H1 (cell line): ENCODE data around the gene ZFAND3. TPM values are rescaled to one million over a fixed set of nuclear protein-coding genes. Genes with fewer than 3 reads are reported as not detected.

ENCODE experiments used
- CHD1 ChIP-seq: IDR thresholded peaks from 2 replicates; pipeline ENCODE4 v1.6.1; 2012; ENCODE audit warnings: low read depth, low read length, improper control_type of control experiment
- CREB1 ChIP-seq: IDR thresholded peaks from 2 replicates; pipeline ENCODE4 v1.6.1; 2012; ENCODE audit warnings: inconsistent platforms
- EP300 ChIP-seq, 2 experiments: IDR thresholded peaks; 1 replicate in 1 of 2; 2 replicates in 1 of 2; pipeline ENCODE4 v1.6.1; 2011 to 2012; ENCODE audit warnings: low read depth in 2 of 2, low read length in 2 of 2, mild to moderate bottlenecking in 2 of 2, borderline replicate concordance in 1 of 2, inconsistent platforms in 1 of 2, moderate library complexity in 1 of 2
- JUN ChIP-seq: IDR thresholded peaks from 2 replicates; pipeline ENCODE4 v1.6.1; 2011; ENCODE audit warnings: low read depth, mild to moderate bottlenecking, improper control_type of control experiment, low read length
- JUND ChIP-seq: IDR thresholded peaks from 2 replicates; pipeline ENCODE4 v1.6.1; 2011; ENCODE audit warnings: mild to moderate bottlenecking, improper control_type of control experiment, low read length
- MAFK ChIP-seq: IDR thresholded peaks from 2 replicates; pipeline ENCODE4 v1.6.1; 2012; ENCODE audit warnings: low read depth, mild to moderate bottlenecking, improper control_type of control experiment, low read length
- NANOG ChIP-seq: IDR thresholded peaks from 2 replicates; pipeline ENCODE4 v1.6.1; 2011; ENCODE audit warnings: low read length, low read depth, mild to moderate bottlenecking, inconsistent platforms; ENCODE audit not compliant: insufficient read depth, poor library complexity, severe bottlenecking
- PHF8 ChIP-seq: fragments of 200-600 bp; sonication (generic); conservative IDR thresholded peaks from 2 replicates; pipeline ENCODE4 v1.7.1; 2012; ENCODE audit warnings: low read depth, mild to moderate bottlenecking, inconsistent platforms, low read length, moderate library complexity
- POU5F1 ChIP-seq: IDR thresholded peaks from 2 replicates; pipeline ENCODE4 v1.6.1; 2011; ENCODE audit warnings: low read depth, mild to moderate bottlenecking, low read length, moderate library complexity
- RNF2 ChIP-seq: fragments of 200-900, 300-1000 bp; sonication (generic); IDR thresholded peaks from 2 replicates; pipeline ENCODE4 v1.7.1; 2016; ENCODE audit warnings: borderline replicate concordance, low read depth, mild to moderate bottlenecking, antibody characterized with exemption, low read length; ENCODE audit not compliant: poor library complexity, severe bottlenecking; ENCODE audit errors: missing control alignments
- RXRA ChIP-seq: IDR thresholded peaks from 2 replicates; pipeline ENCODE4 v1.6.1; 2011; ENCODE audit warnings: low read depth, mild to moderate bottlenecking, low read length, moderate library complexity; ENCODE audit not compliant: insufficient read depth
- SAP30 ChIP-seq: fragments of 300-600 bp; sonication (generic); IDR thresholded peaks from 2 replicates; pipeline ENCODE4 v1.7.1; 2012; ENCODE audit warnings: low read length, moderate library complexity, mild to moderate bottlenecking, inconsistent platforms; ENCODE audit not compliant: insufficient read depth, insufficient replicate concordance
- SP2 ChIP-seq: IDR thresholded peaks from 2 replicates; pipeline ENCODE4 v1.6.1; 2012; ENCODE audit warnings: mild to moderate bottlenecking, low read length, inconsistent platforms
- polyA plus RNA-seq, 7 experiments: library from polyadenylated mRNA; depleted of rRNA in 3 of 7; stranded (reverse) in 5 of 7; unstranded in 2 of 7; fragments of >200 nt in 5 of 7; fragments of 200-250 nt in 2 of 7; gene quantifications; 1 replicate in 5 of 7; 2 replicates in 1 of 7; 4 replicates in 1 of 7; pipeline versions ENCODE4 v1.2.1 to v1.2.3, GENCODE V29; 2011 to 2013; ENCODE audit warnings: missing spikeins in 2 of 7, mixed read lengths in 2 of 7
- total RNA-seq: library from RNA; stranded (reverse); fragmentation: NEBNext Ultra II Directional; extraction: Animal tissue kit (Norgen Biotek cat#: 25700); gene quantifications from 2 replicates; pipeline ENCODE4 v1.2.1, GENCODE V29; 2021
- TF ChIP-seq, protein P1 (sequence below), 3 experiments: IDR thresholded peaks; 1 replicate in 2 of 3; 2 replicates in 1 of 3; pipeline versions ENCODE4 v1.5.1 to v1.6.1; 2011; ENCODE audit warnings: low read length in 3 of 3, mild to moderate bottlenecking in 3 of 3, inconsistent platforms in 2 of 3, low read depth in 1 of 3, moderate library complexity in 1 of 3; ENCODE audit not compliant: insufficient read depth in 1 of 3; ENCODE audit errors: control extremely low read depth in 1 of 3
- TF ChIP-seq, protein P2 (sequence below): IDR thresholded peaks from 2 replicates; pipeline ENCODE4 v1.6.1; 2011; ENCODE audit warnings: low read length, improper control_type of control experiment
- TF ChIP-seq, protein P3 (sequence below): IDR thresholded peaks from 2 replicates; pipeline ENCODE4 v1.6.1; 2012; ENCODE audit warnings: low read length, inconsistent platforms
- TF ChIP-seq, protein P4 (sequence below): IDR thresholded peaks from 2 replicates; pipeline ENCODE4 v1.6.1; 2012; ENCODE audit warnings: inconsistent platforms

Gene ZFAND3
- total and polyA plus RNA-seq, 2 of the 8 experiments (the other 6 are each of a cell fraction or from before 2014, with no cell fraction given) = 13.0 to 51.3 TPM

DNA sequence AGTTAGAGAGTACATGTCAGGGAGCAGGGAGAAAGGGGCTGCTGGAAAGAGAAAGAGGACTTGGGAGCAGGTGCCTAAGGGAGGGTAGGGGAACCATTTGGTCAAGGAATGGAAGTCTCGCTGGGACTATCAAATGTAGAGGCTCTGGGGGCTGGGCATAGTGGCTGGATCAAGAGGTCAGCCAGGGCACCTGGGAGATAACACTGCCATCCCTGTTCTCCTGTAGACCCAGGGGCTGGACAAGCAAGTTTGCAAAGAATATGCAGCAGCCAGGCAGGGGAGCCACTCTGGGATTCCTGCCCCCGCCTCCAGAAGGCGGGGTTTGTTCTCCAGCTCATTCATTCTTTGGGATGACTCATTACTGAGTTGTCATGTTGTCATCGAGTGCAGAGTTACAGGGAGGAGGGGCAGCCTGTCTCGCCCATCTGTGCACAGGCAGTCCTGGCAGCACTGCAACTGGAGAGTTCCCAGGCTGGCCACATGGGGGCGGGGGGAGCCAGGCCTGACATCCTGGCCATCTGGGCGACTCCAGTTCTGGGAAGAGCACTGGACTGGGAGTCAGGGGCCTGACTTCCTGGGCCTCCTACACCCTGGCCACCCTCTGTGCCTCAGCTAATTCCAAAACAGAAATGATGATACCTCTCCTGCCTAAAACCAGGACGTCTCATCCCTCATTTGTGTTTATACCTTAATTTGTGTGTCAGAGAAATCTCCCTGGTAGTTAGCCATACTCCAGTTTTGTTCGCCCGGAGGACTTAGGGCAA lies 28.2 kb upstream of the ZFAND3 start (continued):
- TF ChIP-seq, protein P1, sequence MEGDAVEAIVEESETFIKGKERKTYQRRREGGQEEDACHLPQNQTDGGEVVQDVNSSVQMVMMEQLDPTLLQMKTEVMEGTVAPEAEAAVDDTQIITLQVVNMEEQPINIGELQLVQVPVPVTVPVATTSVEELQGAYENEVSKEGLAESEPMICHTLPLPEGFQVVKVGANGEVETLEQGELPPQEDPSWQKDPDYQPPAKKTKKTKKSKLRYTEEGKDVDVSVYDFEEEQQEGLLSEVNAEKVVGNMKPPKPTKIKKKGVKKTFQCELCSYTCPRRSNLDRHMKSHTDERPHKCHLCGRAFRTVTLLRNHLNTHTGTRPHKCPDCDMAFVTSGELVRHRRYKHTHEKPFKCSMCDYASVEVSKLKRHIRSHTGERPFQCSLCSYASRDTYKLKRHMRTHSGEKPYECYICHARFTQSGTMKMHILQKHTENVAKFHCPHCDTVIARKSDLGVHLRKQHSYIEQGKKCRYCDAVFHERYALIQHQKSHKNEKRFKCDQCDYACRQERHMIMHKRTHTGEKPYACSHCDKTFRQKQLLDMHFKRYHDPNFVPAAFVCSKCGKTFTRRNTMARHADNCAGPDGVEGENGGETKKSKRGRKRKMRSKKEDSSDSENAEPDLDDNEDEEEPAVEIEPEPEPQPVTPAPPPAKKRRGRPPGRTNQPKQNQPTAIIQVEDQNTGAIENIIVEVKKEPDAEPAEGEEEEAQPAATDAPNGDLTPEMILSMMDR (IDR thresholded peaks at IDR 0.05; ENCODE audit: control extremely low read depth in 1 of 3, insufficient read depth in 1 of 3, low read depth in 1 of 3, low read length in 3 of 3) = peak; percentile 81 to 91 (median 89)
- TF ChIP-seq CREB1 (peak; percentile 88), SP2 (no peak), CHD1 (no peak), EP300 (IDR thresholded peaks at IDR 0.05; ENCODE audit: borderline replicate concordance in 1 of 2, low read depth in 2 of 2, low read length in 2 of 2) (peak in 1 of 2 experiments; percentile 55; a peak in 1 of 3 replicates), RXRA (no peak), MAFK (no peak), JUND (peak; percentile 99), JUN (peak; percentile 92), NANOG (no peak), PHF8 (no peak), POU5F1 (no peak), RNF2 (no peak), SAP30 (no peak)
- TF ChIP-seq, protein P2, sequence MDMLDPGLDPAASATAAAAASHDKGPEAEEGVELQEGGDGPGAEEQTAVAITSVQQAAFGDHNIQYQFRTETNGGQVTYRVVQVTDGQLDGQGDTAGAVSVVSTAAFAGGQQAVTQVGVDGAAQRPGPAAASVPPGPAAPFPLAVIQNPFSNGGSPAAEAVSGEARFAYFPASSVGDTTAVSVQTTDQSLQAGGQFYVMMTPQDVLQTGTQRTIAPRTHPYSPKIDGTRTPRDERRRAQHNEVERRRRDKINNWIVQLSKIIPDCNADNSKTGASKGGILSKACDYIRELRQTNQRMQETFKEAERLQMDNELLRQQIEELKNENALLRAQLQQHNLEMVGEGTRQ = no peak
- TF ChIP-seq, protein P3, sequence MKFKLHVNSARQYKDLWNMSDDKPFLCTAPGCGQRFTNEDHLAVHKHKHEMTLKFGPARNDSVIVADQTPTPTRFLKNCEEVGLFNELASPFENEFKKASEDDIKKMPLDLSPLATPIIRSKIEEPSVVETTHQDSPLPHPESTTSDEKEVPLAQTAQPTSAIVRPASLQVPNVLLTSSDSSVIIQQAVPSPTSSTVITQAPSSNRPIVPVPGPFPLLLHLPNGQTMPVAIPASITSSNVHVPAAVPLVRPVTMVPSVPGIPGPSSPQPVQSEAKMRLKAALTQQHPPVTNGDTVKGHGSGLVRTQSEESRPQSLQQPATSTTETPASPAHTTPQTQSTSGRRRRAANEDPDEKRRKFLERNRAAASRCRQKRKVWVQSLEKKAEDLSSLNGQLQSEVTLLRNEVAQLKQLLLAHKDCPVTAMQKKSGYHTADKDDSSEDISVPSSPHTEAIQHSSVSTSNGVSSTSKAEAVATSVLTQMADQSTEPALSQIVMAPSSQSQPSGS = peak; percentile 95
- TF ChIP-seq, protein P4, sequence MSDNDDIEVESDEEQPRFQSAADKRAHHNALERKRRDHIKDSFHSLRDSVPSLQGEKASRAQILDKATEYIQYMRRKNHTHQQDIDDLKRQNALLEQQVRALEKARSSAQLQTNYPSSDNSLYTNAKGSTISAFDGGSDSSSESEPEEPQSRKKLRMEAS = peak; percentile 61
